MM.1S (cell line): ENCODE results near the gene GINS2.

Experiments used
- DNase-seq: peaks from one replicate; pipeline ENCODE4 v3.0.0-alpha.2; 2015
- H2AFZ ChIP-seq: fragments of 300-600 bp; sonication (generic); 2 replicates; pipeline ENCODE4 v1.6.0; 2016; ENCODE audit warnings: antibody characterized with exemption, low read length
- H3F3A ChIP-seq: fragments of 300-600 bp; sonication (generic); 2 replicates; pipeline ENCODE4 v1.6.1; 2016; ENCODE audit warnings: mild to moderate bottlenecking, antibody characterized with exemption, low read length, moderate library complexity, mixed read lengths; ENCODE audit not compliant: insufficient read depth
- H3K27ac ChIP-seq: fragments of 300-600 bp; sonication (generic); 2 replicates; pipeline ENCODE4 v1.5.1; 2016; ENCODE audit warnings: mild to moderate bottlenecking, low read length
- H3K27me3 ChIP-seq: fragments of 300-600 bp; sonication (generic); replicated peaks from 2 replicates; pipeline ENCODE4 v1.6.0; 2016; ENCODE audit warnings: low read length; ENCODE audit not compliant: insufficient read depth
- H3K36me3 ChIP-seq: fragments of 300-600 bp; sonication (generic); replicated peaks from 2 replicates; pipeline ENCODE4 v1.6.1; 2016; ENCODE audit warnings: mild to moderate bottlenecking, low read length, mixed read lengths; ENCODE audit not compliant: insufficient read depth
- H3K4me1 ChIP-seq: fragments of 300-600 bp; sonication (generic); 2 replicates; pipeline ENCODE4 v1.6.1; 2016; ENCODE audit warnings: low read length, mixed read lengths
- H3K4me2 ChIP-seq: fragments of 300-600 bp; sonication (generic); 2 replicates; pipeline ENCODE4 v1.6.0; 2016; ENCODE audit warnings: low read depth, low read length
- H3K4me3 ChIP-seq: fragments of 300-600 bp; sonication (generic); 2 replicates; pipeline ENCODE4 v1.5.1; 2016; ENCODE audit warnings: low read length, mixed read lengths
- H3K79me2 ChIP-seq: fragments of 300-600 bp; sonication (generic); 2 replicates; pipeline ENCODE4 v1.6.1; 2016; ENCODE audit warnings: mixed run types, low read length, mixed read lengths
- H3K9ac ChIP-seq: fragments of 300-600 bp; sonication (generic); 2 replicates; pipeline ENCODE4 v1.6.1; 2016; ENCODE audit warnings: low read length, mixed read lengths
- H3K9me2 ChIP-seq: fragments of 300-600 bp; sonication (generic); replicated peaks from 2 replicates; pipeline ENCODE4 v1.6.1; 2016; ENCODE audit warnings: mild to moderate bottlenecking, low read length, mixed read lengths; ENCODE audit not compliant: insufficient read depth
- H3K9me3 ChIP-seq: fragments of 300-600 bp; sonication (generic); replicated peaks from 2 replicates; pipeline ENCODE4 v1.6.1; 2016; ENCODE audit warnings: mild to moderate bottlenecking, low read length, mixed read lengths; ENCODE audit not compliant: insufficient read depth
- H4K20me1 ChIP-seq: fragments of 300-600 bp; sonication (generic); 2 replicates; pipeline ENCODE4 v1.6.1; 2016; ENCODE audit warnings: mild to moderate bottlenecking, low read length, moderate library complexity, mixed read lengths; ENCODE audit not compliant: insufficient read depth
- CTCF ChIP-seq: fragments of 300-600 bp; sonication (generic); IDR thresholded peaks from 2 replicates; pipeline ENCODE4 v1.5.1; 2016; ENCODE audit warnings: antibody characterized with exemption, low read length, mixed read lengths
- EZH2 ChIP-seq: fragments of 300-600 bp; sonication (generic); optimal IDR thresholded peaks from 2 replicates; pipeline ENCODE3; 2017; ENCODE audit warnings: low read depth, mild to moderate bottlenecking, antibody characterized with exemption, low read length, mixed read lengths
- EZH2phosphoT487 ChIP-seq: fragments of 300-600 bp; sonication (generic); IDR thresholded peaks from 2 replicates; pipeline ENCODE4 v1.6.1; 2018; ENCODE audit warnings: antibody characterized with exemption, low read length

The GINS2 gene

GRCh38 chr16:85674828-85675227 lies 13.9 kb downstream of the GINS2 start:
- Histone ChIP-seq H3K36me3 (no peaks in the 10 kb centered on the region), H3K9ac (peak overlapping the region; percentile 16; the same call in 1 of the 2 replicates), H3K4me2 (peak overlapping the region; percentile 74), H3F3A (peaks cover 22% of the 10 kb centered on the region), H3K27ac (peak overlapping the region; percentile 73), H2AFZ (no peak overlapping the region), H3K4me3 (peak overlapping the region; percentile 17; the same call in 1 of the 2 replicates), H3K4me1 (peaks cover 36% of the 10 kb centered on the region), H4K20me1 (no peaks in the 10 kb centered on the region), H3K27me3 (no peaks in the 10 kb centered on the region), H3K9me3 (no peaks in the 10 kb centered on the region), H3K9me2 (no peaks in the 10 kb centered on the region), H3K79me2 (peaks cover 12% of the 10 kb centered on the region; the same call in 1 of the 2 replicates)
- DNase-seq: peak; percentile 58
- TF ChIP-seq CTCF: no peak
- TF ChIP-seq EZH2phosphoT487: no peak
- TF ChIP-seq EZH2: no peak

- Histone ChIP-seq H4K20me1 (no peaks in the 10 kb centered on the region), H3K9ac (peak overlapping the region; percentile 10; the same call in 1 of the 2 replicates), H3K36me3 (no peaks in the 10 kb centered on the region), H3K4me1 (peaks cover 36% of the 10 kb centered on the region), H3K4me2 (peak overlapping the region; percentile 74; the same call in 1 of the 2 replicates), H3K27me3 (no peaks in the 10 kb centered on the region), H2AFZ (no peak overlapping the region), H3K27ac (peak overlapping the region; percentile 73; the same call in 1 of the 2 replicates), H3K79me2 (peaks cover 9% of the 10 kb centered on the region; the same call in 1 of the 2 replicates), H3K4me3 (no peak overlapping the region), H3K9me3 (no peaks in the 10 kb centered on the region), H3K9me2 (no peaks in the 10 kb centered on the region), H3F3A (peaks cover 22% of the 10 kb centered on the region)
- TF ChIP-seq CTCF: no peak
- TF ChIP-seq EZH2phosphoT487: no peak
- TF ChIP-seq EZH2: no peak
- DNase-seq: no peak
Observed at GRCh38 chr16:85674418-85674755, 14.4 kb downstream of the GINS2 start.

GRCh38 chr16:85673529-85674417 lies 15.0 kb downstream of the GINS2 start:
- Histone ChIP-seq H2AFZ (no peak overlapping the region), H3K27me3 (no peaks in the 10 kb centered on the region), H3K9me2 (no peaks in the 10 kb centered on the region), H3K36me3 (no peaks in the 10 kb centered on the region), H3F3A (peaks cover 22% of the 10 kb centered on the region), H3K27ac (peak overlapping the region; percentile 73; the same call in 1 of the 2 replicates), H3K9ac (no peak overlapping the region), H3K4me1 (peaks cover 36% of the 10 kb centered on the region), H3K4me2 (peak overlapping the region; percentile 74; the same call in 1 of the 2 replicates), H3K9me3 (no peaks in the 10 kb centered on the region), H3K79me2 (peaks cover 9% of the 10 kb centered on the region; the same call in 1 of the 2 replicates), H4K20me1 (no peaks in the 10 kb centered on the region), H3K4me3 (no peak overlapping the region)
- TF ChIP-seq CTCF (no peak), EZH2phosphoT487 (no peak), EZH2 (no peak)
- no peak for DNase-seq
